ENCODE results near the gene RELL2. TPM values are rescaled to one million over a fixed set of nuclear protein-coding genes. Genes with fewer than 3 reads are reported as not detected.
A peak's percentile ranks its signal among the peaks of the same experiment; 100 is the strongest.

RELL2 gene
- total RNA-seq, 4 donors from 2014 or later, result 0.16 to 1.1 TPM; not detected in 2

- TF ChIP-seq CTCF (IDR thresholded peaks at IDR 0.05 in 4 of 5, conservative IDR thresholded peaks at IDR 0.05 in 1 of 5) (no peak), POLR2A (IDR thresholded peaks at IDR 0.05) (no peak)
- intact Hi-C loops (cut with DNase I; ENCODE audit: low total_unique reads), result no loop called here
- peak overlapping the region; percentile 45 to 92 (median 78) for H3K27ac ChIP-seq
- H3K9me3 ChIP-seq, result no peaks in the 10 kb centered on the region
- in situ Hi-C loops (cut with MboI; ENCODE audit: low sequenced_read_pairs in 4 of 4), result no loop called here
- H3K4me3 ChIP-seq, result peak overlapping the region; percentile 64 to 91 (median 88)
- peaks cover 0 to 3% of the 10 kb centered on the region in 2 donors for H3K36me3 ChIP-seq
- peaks cover 5 to 16% (median 12%) of the 10 kb centered on the region in 3 donors for H3K27me3 ChIP-seq
- DNase-seq (no peak), ATAC-seq (peak; percentile 53 to 64)
- peaks cover 22 to 23% of the 10 kb centered on the region in 2 donors for H3K4me1 ChIP-seq
Observed at GRCh38 chr5:141637123-141637766, 448 bp downstream of the RELL2 start.

- ATAC-seq, result no peak
Observed at GRCh38 chr5:141637767-141638419, 1.1 kb downstream of the RELL2 start.

GRCh38 chr5:141638771-141639170 is 2.0 kb downstream of the RELL2 start:
- peaks cover 16 to 22% of the 10 kb centered on the region in 2 donors for H3K4me1 ChIP-seq
- intact Hi-C loops (cut with DNase I; ENCODE audit: low total_unique reads) (no loop called here), in situ Hi-C loops (cut with MboI; ENCODE audit: low sequenced_read_pairs in 4 of 4) (no loop called here)

More at GRCh38 chr5:141637767-141638419, 1.1 kb downstream of the RELL2 start:
- in situ Hi-C loops (cut with MboI; ENCODE audit: low sequenced_read_pairs in 4 of 4), result no loop called here
- Histone ChIP-seq H3K9me3 (no peaks in the 10 kb centered on the region), H3K36me3 (no peaks in the 10 kb centered on the region), H3K27me3 (peaks cover 5 to 16% (median 12%) of the 10 kb centered on the region in 3 donors), H3K4me1 (peaks cover 17 to 22% of the 10 kb centered on the region in 2 donors), H3K27ac (peak overlapping the region in 1 of 4 donors; percentile 83), H3K4me3 (peak overlapping the region; percentile 64 to 91 (median 88))
- TF ChIP-seq POLR2A (IDR thresholded peaks at IDR 0.05) (no peak), CTCF (IDR thresholded peaks at IDR 0.05 in 4 of 5, conservative IDR thresholded peaks at IDR 0.05 in 1 of 5) (peak in 3 of 5 experiments; percentile 18 to 29 (median 27))
- intact Hi-C loops (cut with DNase I; ENCODE audit: low total_unique reads), result no loop called here
- peak in 1 of 2 donors; percentile 37 for DNase-seq

DNA sequence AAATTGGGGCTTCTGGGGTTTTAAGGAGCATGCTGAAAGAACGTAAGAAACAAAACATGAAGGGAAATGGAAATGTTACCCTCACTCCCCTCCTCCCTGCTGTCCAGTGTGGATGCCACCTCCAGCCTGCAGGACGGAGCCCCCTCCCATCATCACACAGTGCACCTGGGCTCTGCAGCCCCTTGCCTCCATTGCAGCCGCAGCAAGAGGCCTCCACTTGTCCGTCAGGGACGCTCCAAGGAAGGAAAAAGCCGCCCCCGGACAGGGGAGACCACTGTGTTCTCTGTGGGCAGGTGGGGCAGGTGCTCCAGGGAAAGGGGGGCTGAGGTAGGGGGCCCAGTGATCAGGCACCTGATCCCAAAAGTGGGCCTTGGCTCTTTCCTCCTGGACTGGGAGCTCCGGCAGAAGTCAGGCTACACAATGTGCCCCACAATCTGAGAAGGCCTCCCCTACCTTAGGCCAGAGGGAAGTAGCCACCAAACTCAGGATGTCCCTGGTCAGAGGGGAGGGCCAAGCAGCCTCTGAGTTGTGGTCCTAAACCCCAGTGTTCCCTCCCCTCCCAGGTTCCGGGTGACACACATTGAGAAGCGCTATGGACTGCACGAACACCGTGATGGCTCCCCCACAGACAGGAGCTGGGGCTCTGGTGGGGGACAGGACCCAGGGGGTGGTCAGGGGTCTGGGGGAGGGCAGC is 2.7 kb downstream of the RELL2 start:
- no peak overlapping the region for H3K27ac ChIP-seq
- H3K4me1 ChIP-seq, result peaks cover 16 to 22% of the 10 kb centered on the region in 2 donors
- ATAC-seq (no peak), DNase-seq (no peak)
- in situ Hi-C loops (cut with MboI; ENCODE audit: low sequenced_read_pairs in 4 of 4), result no loop called here
- no peak overlapping the region for H3K4me3 ChIP-seq
- H3K9me3 ChIP-seq, result no peaks in the 10 kb centered on the region
- H3K36me3 ChIP-seq, result no peaks in the 10 kb centered on the region
- peaks cover 5 to 16% (median 12%) of the 10 kb centered on the region in 3 donors for H3K27me3 ChIP-seq
- intact Hi-C loops (cut with DNase I; ENCODE audit: low total_unique reads), result no loop called here
- TF ChIP-seq CTCF (IDR thresholded peaks at IDR 0.05 in 4 of 5, conservative IDR thresholded peaks at IDR 0.05 in 1 of 5), result no peak
- no peak for TF ChIP-seq POLR2A (IDR thresholded peaks at IDR 0.05)

More at GRCh38 chr5:141638771-141639170, 2.0 kb downstream of the RELL2 start:
- DNase-seq (no peak), ATAC-seq (no peak)
- no peaks in the 10 kb centered on the region for H3K36me3 ChIP-seq
- peaks cover 5 to 16% (median 12%) of the 10 kb centered on the region in 3 donors for H3K27me3 ChIP-seq
- H3K27ac ChIP-seq, result no peak overlapping the region
- TF ChIP-seq CTCF (IDR thresholded peaks at IDR 0.05 in 4 of 5, conservative IDR thresholded peaks at IDR 0.05 in 1 of 5) (no peak), POLR2A (IDR thresholded peaks at IDR 0.05) (no peak)
- H3K9me3 ChIP-seq, result no peaks in the 10 kb centered on the region
- no peak overlapping the region for H3K4me3 ChIP-seq
